H1 (cell line): Measurements from ENCODE around the gene UBE3B. TPM values are rescaled to one million over a fixed set of nuclear protein-coding genes. Genes with fewer than 3 reads are reported as not detected.

ENCODE experiments used
- CTCF ChIA-PET: fragments of 300-600 bp; sonication (Branson Sonifier 250); formaldehyde crosslinking; loops from one replicate; lab custom pipeline; 2021; ENCODE audit not compliant: partially characterized antibody; lab: Charles Lee
- POLR2A ChIA-PET: fragments of 300-600 bp; sonication (Branson Sonifier 250); formaldehyde crosslinking; loops from one replicate; lab custom pipeline; 2021; ENCODE audit warnings: inconsistent platforms; ENCODE audit not compliant: partially characterized antibody; lab: Charles Lee
- DNase-seq, 2 experiments: peaks; one replicate each; pipeline versions ENCODE4 v3.0.0 to v3.0.0-alpha.2; 2010 to 2022; ENCODE audit warnings: low spot score in 2 of 2, low read depth in 1 of 2, mixed read lengths in 1 of 2
- FAIRE-seq: peaks from 2 replicates; lab custom pipeline; 2011; peaks lifted over from hg19 to GRCh38; lab: Jason Lieb, UNC
- H2AFZ ChIP-seq: 2 replicates; pipeline ENCODE4 v1.8.1; 2012; ENCODE audit warnings: low read length, inconsistent platforms
- H2AK5ac ChIP-seq: 2 replicates; pipeline ENCODE4 v1.6.1; 2013; ENCODE audit warnings: low read depth, low read length
- H2BK120ac ChIP-seq: replicated peaks from 2 replicates; pipeline ENCODE3; 2013; ENCODE audit warnings: low read depth, low read length, inconsistent platforms
- H2BK12ac ChIP-seq: 2 replicates; pipeline ENCODE4 v1.6.1; 2013; ENCODE audit warnings: low read depth, low read length
- H2BK15ac ChIP-seq: 2 replicates; pipeline ENCODE4 v1.6.1; 2013; ENCODE audit warnings: low read length
- H2BK20ac ChIP-seq: 2 replicates; pipeline ENCODE4 v1.6.1; 2013; ENCODE audit warnings: low read length
- H2BK5ac ChIP-seq: 2 replicates; pipeline ENCODE4 v1.6.1; 2013; ENCODE audit warnings: low read depth, low read length
- H3K14ac ChIP-seq: 2 replicates; pipeline ENCODE4 v1.6.1; 2013; ENCODE audit warnings: inconsistent platforms; ENCODE audit not compliant: insufficient read length
- H3K18ac ChIP-seq: 2 replicates; pipeline ENCODE4 v1.6.1; 2013; ENCODE audit warnings: low read length; ENCODE audit errors: extremely low read depth
- H3K23ac ChIP-seq: 2 replicates; pipeline ENCODE4 v1.6.1; 2013; ENCODE audit warnings: inconsistent platforms; ENCODE audit not compliant: insufficient read length
- H3K23me2 ChIP-seq: 2 replicates; pipeline ENCODE4 v1.6.1; 2013; ENCODE audit warnings: low read depth, low read length
- H3K27ac ChIP-seq: 2 replicates; pipeline ENCODE4 v1.6.1; 2011; ENCODE audit warnings: low read depth, low read length, inconsistent platforms
- H3K27me3 ChIP-seq, 4 experiments: replicated peaks in 1 of 4; 1 replicate in 1 of 4; 2 replicates in 3 of 4; pipeline versions ENCODE4 v1.6.1 to v1.8.1; 2011 to 2013; ENCODE audit warnings: low read length in 3 of 4, mild to moderate bottlenecking in 3 of 4, inconsistent platforms in 2 of 4, mixed read lengths in 2 of 4, moderate library complexity in 1 of 4; ENCODE audit not compliant: control insufficient read depth in 3 of 4, insufficient read depth in 3 of 4; ENCODE audit errors: extremely low read depth in 1 of 4
- H3K36me3 ChIP-seq, 4 experiments: 2 replicates each; pipeline versions ENCODE4 v1.6.1 to v1.8.1; 2011 to 2013; ENCODE audit warnings: mild to moderate bottlenecking in 4 of 4, low read length in 3 of 4, moderate library complexity in 2 of 4, control low read depth in 1 of 4, inconsistent platforms in 1 of 4; ENCODE audit not compliant: insufficient read depth in 4 of 4, control insufficient read depth in 2 of 4
- H3K4ac ChIP-seq: replicated peaks from 2 replicates; pipeline ENCODE3; 2013; ENCODE audit warnings: low read length, low read depth, mixed read lengths, inconsistent platforms; ENCODE audit not compliant: insufficient read length
- H3K4me1 ChIP-seq, 4 experiments: replicated peaks in 1 of 4; 1 replicate in 1 of 4; 2 replicates in 3 of 4; pipeline versions ENCODE4 v1.6.1 to v1.8.1; 2011 to 2013; ENCODE audit warnings: low read length in 3 of 4, inconsistent platforms in 2 of 4, mixed read lengths in 1 of 4; ENCODE audit not compliant: insufficient read depth in 4 of 4, control insufficient read depth in 3 of 4
- H3K4me2 ChIP-seq, 2 experiments: 2 replicates each; pipeline versions ENCODE4 v1.6.1 to v1.8.1; 2011 to 2013; ENCODE audit warnings: low read depth in 2 of 2, low read length in 2 of 2, control low read depth in 1 of 2, inconsistent platforms in 1 of 2, mild to moderate bottlenecking in 1 of 2; ENCODE audit not compliant: insufficient read depth in 1 of 2
- H3K4me3 ChIP-seq, 4 experiments: fragments of 200-600, 300-600 bp in 1 of 4; sonication (generic), shearing (Covaris generic), sonication (Bioruptor Twin) in 1 of 4; 2 replicates each; pipeline versions ENCODE4 v1.5.1 to v1.8.1; 2011 to 2016; ENCODE audit warnings: low read length in 4 of 4, low read depth in 3 of 4, control low read depth in 2 of 4, inconsistent platforms in 2 of 4, mild to moderate bottlenecking in 2 of 4, mixed read lengths in 1 of 4, moderate library complexity in 1 of 4; ENCODE audit not compliant: insufficient read depth in 2 of 4; ENCODE audit errors: extremely low read depth in 1 of 4
- H3K56ac ChIP-seq: replicated peaks from 2 replicates; pipeline ENCODE3; 2013; ENCODE audit warnings: low read depth, mild to moderate bottlenecking, mixed read lengths, low read length, inconsistent platforms; ENCODE audit not compliant: insufficient read length
- H3K79me1 ChIP-seq: 2 replicates; pipeline ENCODE4 v1.6.1; 2013; ENCODE audit warnings: low read depth, low read length, control low read depth
- H3K79me2 ChIP-seq, 2 experiments: 2 replicates each; pipeline versions ENCODE4 v1.6.1 to v1.8.1; 2012 to 2013; ENCODE audit warnings: low read length in 2 of 2, mild to moderate bottlenecking in 2 of 2, inconsistent platforms in 1 of 2; ENCODE audit not compliant: insufficient read depth in 2 of 2, control insufficient read depth in 1 of 2
- H3K9ac ChIP-seq, 4 experiments: replicated peaks in 1 of 4; 1 replicate in 1 of 4; 2 replicates in 3 of 4; pipeline versions ENCODE4 v1.6.1 to v1.8.1; 2011 to 2013; ENCODE audit warnings: low read depth in 3 of 4, low read length in 3 of 4, control low read depth in 2 of 4, mild to moderate bottlenecking in 2 of 4, moderate library complexity in 2 of 4, inconsistent platforms in 1 of 4; ENCODE audit errors: extremely low read depth in 1 of 4
- H3K9me3 ChIP-seq, 2 experiments: 2 replicates each; pipeline versions ENCODE4 v1.6.1 to v1.8.1; 2012 to 2013; ENCODE audit warnings: mild to moderate bottlenecking in 2 of 2, moderate library complexity in 2 of 2, control low read depth in 1 of 2, inconsistent platforms in 1 of 2, low read depth in 1 of 2, low read length in 1 of 2, mixed read lengths in 1 of 2; ENCODE audit not compliant: insufficient read depth in 2 of 2
- H4K20me1 ChIP-seq, 2 experiments: replicated peaks in 1 of 2; 2 replicates each; pipeline versions ENCODE3 to v1.8.1; 2011 to 2013; ENCODE audit warnings: inconsistent platforms in 2 of 2, low read length in 2 of 2, mild to moderate bottlenecking in 1 of 2; ENCODE audit not compliant: insufficient read depth in 2 of 2, control insufficient read depth in 1 of 2
- H4K5ac ChIP-seq: 2 replicates; pipeline ENCODE4 v1.6.1; 2013; ENCODE audit warnings: low read length, low read depth, mixed read lengths, inconsistent platforms; ENCODE audit not compliant: insufficient read length
- H4K8ac ChIP-seq: 2 replicates; pipeline ENCODE4 v1.8.0; 2013; ENCODE audit warnings: mild to moderate bottlenecking, moderate library complexity, low read length, inconsistent platforms; ENCODE audit not compliant: insufficient read depth; ENCODE audit errors: extremely low read depth
- H4K91ac ChIP-seq: replicated peaks from 2 replicates; pipeline ENCODE3; 2013; ENCODE audit warnings: low read length, mixed read lengths, inconsistent platforms; ENCODE audit not compliant: insufficient read length
- HDAC6 ChIP-seq: IDR thresholded peaks from one replicate; pipeline ENCODE4 v1.7.1; 2012; ENCODE audit warnings: low read depth, mild to moderate bottlenecking, inconsistent platforms, low read length, moderate library complexity
- SIX5 ChIP-seq: IDR thresholded peaks from 2 replicates; pipeline ENCODE4 v1.6.1; 2011; ENCODE audit warnings: mild to moderate bottlenecking, low read depth, low read length
- WGBS, 2 experiments: shearing (Covaris generic) in 1 of 2; methylation state at CpG; one replicate each; pipeline versions ENCODE4 v1.1.6 to v1.1.7; 2013 to 2015; ENCODE audit warnings: low lambda C conversion rate in 2 of 2, mixed read lengths in 2 of 2, inconsistent platforms in 1 of 2, low coverage in 1 of 2, missing lambda C conversion rate in 1 of 2; ENCODE audit not compliant: insufficient replicate concordance in 2 of 2, insufficient coverage in 1 of 2, insufficient read length in 1 of 2; ENCODE audit errors: extremely low coverage in 1 of 2, missing lambda C conversion rate in 1 of 2; 5-methylcytosine and 5-hydroxymethylcytosine counted together
- polyA plus RNA-seq, 7 experiments: library from polyadenylated mRNA; depleted of rRNA in 3 of 7; stranded (reverse) in 5 of 7; unstranded in 2 of 7; fragments of >200 nt in 5 of 7; fragments of 200-250 nt in 2 of 7; gene quantifications; 1 replicate in 5 of 7; 2 replicates in 1 of 7; 4 replicates in 1 of 7; pipeline versions ENCODE4 v1.2.1 to v1.2.3, GENCODE V29; 2011 to 2013; ENCODE audit warnings: missing spikeins in 2 of 7, mixed read lengths in 2 of 7
- total RNA-seq: library from RNA; stranded (reverse); fragmentation: NEBNext Ultra II Directional; extraction: Animal tissue kit (Norgen Biotek cat#: 25700); gene quantifications from 2 replicates; pipeline ENCODE4 v1.2.1, GENCODE V29; 2021

The UBE3B gene
- total and polyA plus RNA-seq, 2 of the 8 experiments (the other 6 are each of a cell fraction or from before 2014, with no cell fraction given): 14.0 to 21.1 TPM

GRCh38 chr12:109558374-109559199 lies 81.2 kb downstream of the UBE3B start:
- FAIRE-seq (no peak), DNase-seq (no peak)
- Histone ChIP-seq H3K27me3 (no peaks in the 10 kb centered on the region; a peak in 1 of 7 replicates), H3K14ac (no peak overlapping the region), H4K20me1 (no peaks in the 10 kb centered on the region), H3K4ac (no peak overlapping the region), H2AFZ (no peak overlapping the region), H2BK5ac (no peak overlapping the region), H2AK5ac (no peak overlapping the region), H3K9ac (no peak overlapping the region), H3K79me2 (no peaks in the 10 kb centered on the region), H2BK20ac (no peak overlapping the region), H4K91ac (no peak overlapping the region), H3K36me3 (peaks cover 0 to 13% (median 0%) of the 10 kb centered on the region in 4 experiments; a peak in 4 of 8 replicates), H3K56ac (no peak overlapping the region), H3K23ac (no peak overlapping the region), H3K18ac (no peak overlapping the region), H4K5ac (no peak overlapping the region), H3K23me2 (no peaks in the 10 kb centered on the region), H3K9me3 (no peaks in the 10 kb centered on the region), H4K8ac (no peak overlapping the region; the same call in none of the 2 replicates), H3K79me1 (no peaks in the 10 kb centered on the region), H3K4me2 (no peak overlapping the region), H2BK120ac (no peak overlapping the region), H2BK15ac (no peak overlapping the region), H3K27ac (no peak overlapping the region), H3K4me3 (no peak overlapping the region), H2BK12ac (0 out of 2 replicates have a peak overlapping the region, but pooled peaks have one; percentile 27), H3K4me1 (peaks cover 0 to 4% (median 0%) of the 10 kb centered on the region in 4 experiments; a peak in 2 of 7 replicates)
- TF ChIP-seq SIX5: no peak
- no peak for TF ChIP-seq HDAC6
- 85% methylated on average over 24 of the region's 25 CpGs; no CpG with 5 or more reads in 1 of the 2 experiments for WGBS, 2 experiments
- ChIA-PET CTCF (interaction anchor here (0.8 to 0.9 kb wide), 3 partner anchors 97 to 125 kb away, joined by 3 to 4 read pairs (median 3); no protein-coding TSS in a partner anchor), POLR2A (interaction anchor here (0.7 kb wide), 1 partner anchor 9 kb away, joined by 3 read pairs; no protein-coding TSS in a partner anchor)
